ENCODE data around the gene MSANTD2.

The MSANTD2 gene

GRCh38 chr11:124754710-124755109 lies 45.5 kb downstream of the MSANTD2 start:
- no peak for DNase-seq (ENCODE audit: low read depth)
- TF ChIP-seq CTCF (IDR thresholded peaks at IDR 0.05; ENCODE audit: insufficient read depth, low read depth, low read length, missing control alignments), result no peak
- H3K4me3 ChIP-seq (ENCODE audit: low read depth, low read length), result no peak overlapping the region

GRCh38 chr11:124754309-124754708 lies 45.9 kb downstream of the MSANTD2 start:
- no peak for DNase-seq (ENCODE audit: low read depth)
- H3K4me3 ChIP-seq (ENCODE audit: low read depth, low read length), result no peak overlapping the region
- no peak for TF ChIP-seq CTCF (IDR thresholded peaks at IDR 0.05; ENCODE audit: insufficient read depth, low read depth, low read length, missing control alignments)

- TF ChIP-seq CTCF (IDR thresholded peaks at IDR 0.05; ENCODE audit: insufficient read depth, low read depth, low read length, missing control alignments), result no peak
- no peak overlapping the region for H3K4me3 ChIP-seq (ENCODE audit: low read depth, low read length)
- no peak for DNase-seq (ENCODE audit: low read depth)
Measured at GRCh38 chr11:124753624-124754023, 46.6 kb downstream of the MSANTD2 start.

- no peak for DNase-seq (ENCODE audit: low read depth)
Measured at GRCh38 chr11:124753205-124753604, 47.0 kb downstream of the MSANTD2 start.

GRCh38 chr11:124752471-124753102 lies 47.6 kb downstream of the MSANTD2 start:
- DNase-seq (ENCODE audit: low read depth), result no peak
- no peak for TF ChIP-seq CTCF (IDR thresholded peaks at IDR 0.05; ENCODE audit: insufficient read depth, low read depth, low read length, missing control alignments)

More at GRCh38 chr11:124753205-124753604, 47.0 kb downstream of the MSANTD2 start:
- TF ChIP-seq CTCF (IDR thresholded peaks at IDR 0.05; ENCODE audit: insufficient read depth, low read depth, low read length, missing control alignments), result no peak
- no peak overlapping the region for H3K4me3 ChIP-seq (ENCODE audit: low read depth, low read length)

GRCh38 chr11:124751741-124752470 lies 48.3 kb downstream of the MSANTD2 start, which contains the start of gene VSIG2:
TSS of gene VSIG2 (minus strand) at chr11:124752255. CDS start at chr11:124752137, 118 bp downstream.
- no peak for TF ChIP-seq CTCF (IDR thresholded peaks at IDR 0.05; ENCODE audit: insufficient read depth, low read depth, low read length, missing control alignments)
- H3K4me3 ChIP-seq (ENCODE audit: low read depth, low read length), result no peak within 1 kb of the TSS
- DNase-seq (ENCODE audit: low read depth), result no peak

More at GRCh38 chr11:124752471-124753102, 47.6 kb downstream of the MSANTD2 start:
- H3K4me3 ChIP-seq (ENCODE audit: low read depth, low read length), result no peak overlapping the region
